Spleen (tissue), 7 donors: Measurements from ENCODE around the gene GREB1L.

Experiments
- POLR2A ChIP-seq, 3 donors: fragments of 450-650 bp; IDR thresholded peaks; one replicate each; pipeline ENCODE4 v1.5.1; 2017; ENCODE audit warnings: antibody characterized with exemption in 3 of 3, mild to moderate bottlenecking in 1 of 3
- POLR2AphosphoS5 ChIP-seq, 3 donors: sonication (generic); formaldehyde crosslinking; IDR thresholded peaks; one replicate each; pipeline ENCODE4 v1.5.1; 2017; ENCODE audit warnings: antibody characterized with exemption in 3 of 3
- TF ChIP-seq, protein P1 (sequence below), 11 experiments: fragments of 200-600 bp in 7 of 11; fragments of 450-650 bp in 4 of 11; sonication (generic) in 4 of 11; IDR thresholded peaks in 8 of 11; conservative IDR thresholded peaks in 3 of 11; 1 replicate in 7 of 11; 2 replicates in 4 of 11; pipeline versions ENCODE4 v1.4.0 to v1.8.0; 2016 to 2021; ENCODE audit warnings: antibody characterized with exemption in 11 of 11, inconsistent platforms in 4 of 11, mild to moderate bottlenecking in 1 of 11
- donor health status: DM: no; HTN: no; CAD: no; lungs with moderate emphysema.
- donor health status: DM: no; HTN: no; CAD: no.
- donor health status: DM: no; HTN: no; CAD: no.

GRCh38 chr18:21441670-21442069, 199.6 kb downstream of the GREB1L start:
- TF ChIP-seq, protein P1, sequence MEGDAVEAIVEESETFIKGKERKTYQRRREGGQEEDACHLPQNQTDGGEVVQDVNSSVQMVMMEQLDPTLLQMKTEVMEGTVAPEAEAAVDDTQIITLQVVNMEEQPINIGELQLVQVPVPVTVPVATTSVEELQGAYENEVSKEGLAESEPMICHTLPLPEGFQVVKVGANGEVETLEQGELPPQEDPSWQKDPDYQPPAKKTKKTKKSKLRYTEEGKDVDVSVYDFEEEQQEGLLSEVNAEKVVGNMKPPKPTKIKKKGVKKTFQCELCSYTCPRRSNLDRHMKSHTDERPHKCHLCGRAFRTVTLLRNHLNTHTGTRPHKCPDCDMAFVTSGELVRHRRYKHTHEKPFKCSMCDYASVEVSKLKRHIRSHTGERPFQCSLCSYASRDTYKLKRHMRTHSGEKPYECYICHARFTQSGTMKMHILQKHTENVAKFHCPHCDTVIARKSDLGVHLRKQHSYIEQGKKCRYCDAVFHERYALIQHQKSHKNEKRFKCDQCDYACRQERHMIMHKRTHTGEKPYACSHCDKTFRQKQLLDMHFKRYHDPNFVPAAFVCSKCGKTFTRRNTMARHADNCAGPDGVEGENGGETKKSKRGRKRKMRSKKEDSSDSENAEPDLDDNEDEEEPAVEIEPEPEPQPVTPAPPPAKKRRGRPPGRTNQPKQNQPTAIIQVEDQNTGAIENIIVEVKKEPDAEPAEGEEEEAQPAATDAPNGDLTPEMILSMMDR (IDR thresholded peaks at IDR 0.05 in 8 of 11, conservative IDR thresholded peaks at IDR 0.05 in 3 of 11), result no peak
- no peak for TF ChIP-seq POLR2AphosphoS5 (IDR thresholded peaks at IDR 0.05)
- no peak for TF ChIP-seq POLR2A (IDR thresholded peaks at IDR 0.05)
